ENCODE data around the gene PBXIP1. TPM values are rescaled to one million over a fixed set of nuclear protein-coding genes. Genes with fewer than 3 reads are reported as not detected.
A peak's percentile ranks its signal among the peaks of the same experiment; 100 is the strongest.

PBXIP1 gene
- total RNA-seq, 1 experiment from 2014 or later = 26.5 TPM

GRCh38 chr1:154955039-154955717 is 721 bp downstream of the PBXIP1 start:
- peaks cover 48% of the 10 kb centered on the region for H3K4me1 Mint-ChIP-seq
- H3K9me3 Mint-ChIP-seq = no peaks in the 10 kb centered on the region
- no peaks in the 10 kb centered on the region for H3K27me3 Mint-ChIP-seq (ENCODE audit: low read depth)
- peak; percentile 20 for ATAC-seq
- DNase-seq (ENCODE audit: low spot score) = peak; percentile 49
- CTCF ChIA-PET = interaction anchor here (0.6 to 3.8 kb wide), 27 partner anchors 17 to 409 kb away, joined by 3 to 77 read pairs (median 5); partner anchors contain the start of genes ADAM15, FLAD1, KRTCAP2 and LENEP
- H3K36me3 Mint-ChIP-seq = peaks cover 8% of the 10 kb centered on the region
- POLR2A ChIA-PET = interaction anchor here (1.3 to 4.6 kb wide), 7 partner anchors 11 to 85 kb away, joined by 3 to 66 read pairs (median 8); partner anchors contain the start of genes CKS1B, FLAD1, KCNN3 and PMVK
- TF ChIP-seq IRF1 (CRISPR knock-in tag; IDR thresholded peaks at IDR 0.05) (no peak), PRRX2 (CRISPR knock-in tag; IDR thresholded peaks at IDR 0.05) (no peak), CBFB (CRISPR knock-in tag; IDR thresholded peaks at IDR 0.05; ENCODE audit: low read depth) (no peak), CDX4 (CRISPR knock-in tag; IDR thresholded peaks at IDR 0.05; ENCODE audit: borderline replicate concordance) (no peak), ZNF423 (CRISPR knock-in tag; IDR thresholded peaks at IDR 0.05) (no peak), TEAD1 (CRISPR knock-in tag; IDR thresholded peaks at IDR 0.05) (no peak), ESRRA (CRISPR knock-in tag; IDR thresholded peaks at IDR 0.05; ENCODE audit: borderline replicate concordance) (no peak), JUN (CRISPR knock-in tag; IDR thresholded peaks at IDR 0.05) (no peak), ZSCAN18 (CRISPR knock-in tag; IDR thresholded peaks at IDR 0.05) (no peak), E2F4 (CRISPR knock-in tag; IDR thresholded peaks at IDR 0.05; ENCODE audit: borderline replicate concordance, low read depth) (no peak), SMAD4 (CRISPR knock-in tag; IDR thresholded peaks at IDR 0.05) (no peak), ZNF138 (CRISPR knock-in tag; conservative IDR thresholded peaks at IDR 0.05) (no peak)
- peak overlapping the region; percentile 99 for H3K27ac Mint-ChIP-seq
- peak overlapping the region; percentile 97 for H3K4me3 Mint-ChIP-seq

GRCh38 chr1:154954541-154954940 is 1.4 kb downstream of the PBXIP1 start:
- Mint-ChIP-seq H3K27me3 (ENCODE audit: low read depth) (no peaks in the 10 kb centered on the region), H3K4me1 (peaks cover 48% of the 10 kb centered on the region), H3K27ac (no peak overlapping the region), H3K9me3 (no peaks in the 10 kb centered on the region), H3K36me3 (peaks cover 5% of the 10 kb centered on the region), H3K4me3 (peak overlapping the region; percentile 97)
- POLR2A ChIA-PET = interaction anchor here (2.0 to 4.6 kb wide), 2 partner anchors 11 to 17 kb away, joined by 7 to 66 read pairs; partner anchors contain the start of genes CKS1B and SHC1
- no peak for ATAC-seq
- no peak for DNase-seq (ENCODE audit: low spot score)
- CTCF ChIA-PET = interaction anchor here (0.6 to 3.8 kb wide), 7 partner anchors 17 to 395 kb away, joined by 3 to 77 read pairs (median 3); partner anchors contain the start of genes ADAM15 and SHC1
- TF ChIP-seq IRF2 (CRISPR knock-in tag; IDR thresholded peaks at IDR 0.05; ENCODE audit: borderline replicate concordance, low read depth) (no peak), ZNF232 (CRISPR knock-in tag; IDR thresholded peaks at IDR 0.05) (no peak), HMGXB4 (CRISPR knock-in tag; IDR thresholded peaks at IDR 0.05) (no peak), E2F1 (CRISPR knock-in tag; IDR thresholded peaks at IDR 0.05) (no peak), ELF4 (CRISPR knock-in tag; IDR thresholded peaks at IDR 0.05; ENCODE audit: low read depth) (no peak), CREM (CRISPR knock-in tag; IDR thresholded peaks at IDR 0.05) (no peak), TEAD1 (CRISPR knock-in tag; IDR thresholded peaks at IDR 0.05) (no peak), IRF1 (CRISPR knock-in tag; IDR thresholded peaks at IDR 0.05) (no peak), ZNF396 (CRISPR knock-in tag; IDR thresholded peaks at IDR 0.05; ENCODE audit: borderline replicate concordance) (no peak), FOXP4 (CRISPR knock-in tag; IDR thresholded peaks at IDR 0.05) (no peak), TCF7 (CRISPR knock-in tag; IDR thresholded peaks at IDR 0.05; ENCODE audit: low read depth) (no peak)

All from WTC11 (cell line).